ENCODE measurements around the gene CEACAM4. TPM values are rescaled to one million over a fixed set of nuclear protein-coding genes. Genes with fewer than 3 reads are reported as not detected.

CEACAM4 gene
- total RNA-seq, 4 donors from 2014 or later, result 0.52 to 2.6 (median 0.93) TPM; not detected in 1

DNA sequence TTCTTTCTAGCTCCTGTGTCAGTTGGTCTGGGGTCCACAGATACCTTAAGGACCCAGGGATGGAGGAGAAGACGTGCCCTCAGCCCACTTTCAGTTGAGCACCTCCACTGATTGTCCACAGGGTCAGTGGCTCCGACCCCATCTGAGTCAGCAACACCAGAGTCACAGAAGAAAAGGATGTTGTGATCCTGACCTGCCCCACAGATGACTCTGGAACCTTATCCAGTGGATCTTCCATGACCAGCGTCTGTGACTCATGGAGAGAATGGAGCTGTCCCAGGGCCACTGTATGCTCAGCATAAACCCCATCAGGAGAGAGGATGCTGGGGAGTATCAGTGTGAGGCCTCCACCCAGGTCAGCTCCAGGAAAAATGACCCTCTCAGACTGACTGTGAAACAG is 22.0 kb downstream of the CEACAM4 start:
- 17% methylated on average over 1 of the region's 3 CpGs; no CpG with 5 or more reads in 1 of the 2 donors for WGBS, 2 donors (ENCODE audit: low coverage in 1 of 2)
- H3K36me3 ChIP-seq, result no peaks in the 10 kb centered on the region
- ATAC-seq, result no peak

DNA sequence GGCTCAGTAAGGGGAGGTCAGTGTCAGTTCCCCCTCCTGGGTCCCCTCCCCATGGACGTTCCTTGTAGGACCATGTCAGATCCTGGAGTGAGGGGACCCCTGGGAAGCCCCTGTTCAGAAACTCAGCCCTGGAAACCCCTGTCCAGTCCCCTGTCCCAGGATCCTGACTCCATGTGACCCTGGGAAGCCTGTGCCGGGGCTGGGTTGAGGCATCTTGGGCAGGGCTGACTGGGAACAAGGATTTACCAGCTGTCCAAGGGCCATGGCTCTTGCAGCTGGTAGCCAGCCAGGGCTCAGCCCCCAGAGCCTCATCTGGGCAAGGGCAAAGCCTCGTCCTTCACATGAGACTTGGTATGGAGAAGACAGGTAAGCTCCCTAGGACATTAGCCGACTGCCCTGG is 25.1 kb downstream of the CEACAM4 start:
- TF ChIP-seq EP300 (IDR thresholded peaks at IDR 0.05), result no peak
- no peak for TF ChIP-seq CTCF (IDR thresholded peaks at IDR 0.05)
- TF ChIP-seq POLR2A (IDR thresholded peaks at IDR 0.05), result no peak
- TF ChIP-seq POLR2AphosphoS5 (IDR thresholded peaks at IDR 0.05), result no peak
- H3K27ac ChIP-seq, result no peak overlapping the region
- no peaks in the 10 kb centered on the region for H3K9me3 ChIP-seq
- no peaks in the 10 kb centered on the region for H3K4me1 ChIP-seq
- H3K4me3 ChIP-seq, result no peak overlapping the region
- no peak for ATAC-seq
- H3K27me3 ChIP-seq, result peaks cover 66% of the 10 kb centered on the region
- H3K36me3 ChIP-seq, result no peaks in the 10 kb centered on the region
- WGBS, 2 donors (ENCODE audit: low coverage in 1 of 2), result no CpG with 5 or more reads among the region's 4 CpGs

More for the DNA sequence above, 22.0 kb downstream of the CEACAM4 start:
- Histone ChIP-seq H3K4me3 (no peak overlapping the region), H3K9me3 (no peaks in the 10 kb centered on the region), H3K27me3 (peaks cover 54% of the 10 kb centered on the region), H3K4me1 (no peaks in the 10 kb centered on the region), H3K27ac (no peak overlapping the region)
- TF ChIP-seq CTCF (IDR thresholded peaks at IDR 0.05) (no peak), POLR2AphosphoS5 (IDR thresholded peaks at IDR 0.05) (no peak), EP300 (IDR thresholded peaks at IDR 0.05) (no peak), POLR2A (IDR thresholded peaks at IDR 0.05) (no peak)

- WGBS, 2 donors (ENCODE audit: low coverage in 1 of 2), result 22 to 35% methylated on average over 5 of the region's 6 CpGs
- H3K27me3 ChIP-seq, result peaks cover 71% of the 10 kb centered on the region
- no peaks in the 10 kb centered on the region for H3K36me3 ChIP-seq
- ATAC-seq, result no peak
- no peaks in the 10 kb centered on the region for H3K4me1 ChIP-seq
- no peaks in the 10 kb centered on the region for H3K9me3 ChIP-seq
- no peak overlapping the region for H3K4me3 ChIP-seq
- no peak overlapping the region for H3K27ac ChIP-seq
- TF ChIP-seq EP300 (IDR thresholded peaks at IDR 0.05), result no peak
- no peak for TF ChIP-seq CTCF (IDR thresholded peaks at IDR 0.05)
- no peak for TF ChIP-seq POLR2AphosphoS5 (IDR thresholded peaks at IDR 0.05)
- TF ChIP-seq POLR2A (IDR thresholded peaks at IDR 0.05), result no peak
Observed at GRCh38 chr19:41599175-41599966, 27.5 kb downstream of the CEACAM4 start.

- Histone ChIP-seq H3K27me3 (peaks cover 72% of the 10 kb centered on the region), H3K36me3 (no peaks in the 10 kb centered on the region), H3K4me3 (no peak overlapping the region), H3K9me3 (peaks cover 0 to 12% (median 0%) of the 10 kb centered on the region in 3 donors), H3K27ac (no peak overlapping the region), H3K4me1 (no peaks in the 10 kb centered on the region)
- ATAC-seq, result peak; percentile 76
- 8 to 9% methylated on average over 7 to 8 of the region's 10 CpGs for WGBS, 2 donors (ENCODE audit: low coverage in 1 of 2)
- TF ChIP-seq CTCF (IDR thresholded peaks at IDR 0.05) (peak; percentile 67 to 84 (median 76)), POLR2A (IDR thresholded peaks at IDR 0.05) (no peak)
Observed at GRCh38 chr19:41597600-41598041, 29.3 kb downstream of the CEACAM4 start.

DNA sequence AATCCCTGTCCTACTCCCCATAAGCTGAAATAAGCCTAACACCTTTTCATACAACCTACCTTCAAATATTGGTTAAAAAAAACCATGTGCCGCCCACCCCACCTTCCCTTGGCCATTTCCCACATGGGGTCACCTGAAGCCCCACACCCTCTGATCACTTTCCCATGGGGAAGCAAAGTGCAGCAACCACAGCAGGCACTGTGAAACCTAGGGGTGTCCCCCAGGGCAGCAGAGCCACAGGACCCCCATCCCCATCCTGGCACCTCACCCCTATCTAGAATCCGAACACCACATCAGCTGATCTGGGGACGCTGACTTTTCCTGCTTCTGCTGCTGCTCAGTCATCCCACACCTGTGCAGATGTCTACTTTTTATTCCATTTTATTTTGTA is 31.0 kb downstream of the CEACAM4 start:
- no peak overlapping the region for H3K4me3 ChIP-seq
- no peak for TF ChIP-seq POLR2AphosphoS5 (IDR thresholded peaks at IDR 0.05)
- no peak for TF ChIP-seq POLR2A (IDR thresholded peaks at IDR 0.05)
- no peak for TF ChIP-seq CTCF (IDR thresholded peaks at IDR 0.05)
- TF ChIP-seq EP300 (IDR thresholded peaks at IDR 0.05), result no peak
- H3K9me3 ChIP-seq, result peaks cover 0 to 21% (median 0%) of the 10 kb centered on the region in 3 donors
- 25 to 33% methylated on average over 2 to 3 of the region's 3 CpGs for WGBS, 2 donors (ENCODE audit: low coverage in 1 of 2)
- no peak for ATAC-seq
- H3K36me3 ChIP-seq, result no peaks in the 10 kb centered on the region
- no peak overlapping the region for H3K27ac ChIP-seq
- H3K27me3 ChIP-seq, result peaks cover 71% of the 10 kb centered on the region
- H3K4me1 ChIP-seq, result no peaks in the 10 kb centered on the region
